Fibroblast of lung (primary cell): Measurements from ENCODE around the gene PDIA2. TPM values are rescaled to one million over a fixed set of nuclear protein-coding genes. Genes with fewer than 3 reads are reported as not detected.

ENCODE experiments used
- DNase-seq, 2 donors: peaks; one replicate each; pipeline versions ENCODE4 v3.0.0 to v3.0.0-alpha.2; 2010; ENCODE audit warnings: low read depth in 2 of 2
- H2AFZ ChIP-seq: 2 replicates; pipeline ENCODE4 v1.5.1; 2012; ENCODE audit warnings: low read length, control low read depth, inconsistent platforms
- H3K27ac ChIP-seq: 2 replicates; pipeline ENCODE4 v1.5.1; 2011; ENCODE audit warnings: low read length, control low read depth; ENCODE audit not compliant: insufficient read depth
- H3K27me3 ChIP-seq: 2 replicates; pipeline ENCODE4 v1.5.1; 2011; ENCODE audit warnings: mild to moderate bottlenecking, low read length; ENCODE audit not compliant: control insufficient read depth, insufficient read depth
- H3K36me3 ChIP-seq: 2 replicates; pipeline ENCODE4 v1.5.1; 2011; ENCODE audit warnings: low read length; ENCODE audit not compliant: control insufficient read depth, insufficient read depth
- H3K4me1 ChIP-seq: 2 replicates; pipeline ENCODE4 v1.5.1; 2011; ENCODE audit warnings: low read length; ENCODE audit not compliant: control insufficient read depth, insufficient read depth; ENCODE audit errors: extremely low read depth
- H3K4me2 ChIP-seq: 2 replicates; pipeline ENCODE4 v1.5.1; 2011; ENCODE audit warnings: low read length, control low read depth; ENCODE audit not compliant: insufficient read depth; ENCODE audit errors: extremely low read depth
- H3K4me3 ChIP-seq, 4 experiments: fragments of 200-600 bp in 1 of 4; sonication (generic) in 1 of 4; replicated peaks in 1 of 4; 2 replicates each; pipeline ENCODE4 v1.5.1; 2011 to 2016; ENCODE audit warnings: low read length in 4 of 4, low read depth in 3 of 4, mild to moderate bottlenecking in 3 of 4, control low read depth in 2 of 4, inconsistent platforms in 1 of 4, mixed read lengths in 1 of 4; ENCODE audit not compliant: insufficient read depth in 1 of 4; ENCODE audit errors: control extremely low read depth in 1 of 4
- H3K79me2 ChIP-seq: 2 replicates; pipeline ENCODE4 v1.5.1; 2012; ENCODE audit warnings: mild to moderate bottlenecking, low read length, inconsistent platforms; ENCODE audit not compliant: control insufficient read depth, insufficient read depth
- H3K9ac ChIP-seq: 2 replicates; pipeline ENCODE4 v1.5.1; 2011; ENCODE audit warnings: mild to moderate bottlenecking, low read length, control low read depth; ENCODE audit not compliant: insufficient read depth
- H3K9me3 ChIP-seq: 2 replicates; pipeline ENCODE4 v1.5.1; 2012; ENCODE audit warnings: low read depth, low read length; ENCODE audit not compliant: control insufficient read depth, insufficient read depth
- H4K20me1 ChIP-seq: 2 replicates; pipeline ENCODE4 v1.5.1; 2011; ENCODE audit warnings: low read length; ENCODE audit not compliant: control insufficient read depth, insufficient read depth; ENCODE audit errors: extremely low read depth
- EZH2 ChIP-seq: IDR thresholded peaks from 2 replicates; pipeline ENCODE4 v1.5.1; 2012; ENCODE audit warnings: low read length, control low read depth, mild to moderate bottlenecking; ENCODE audit errors: missing control alignments
- polyA plus RNA-seq, 2 donors: library from polyadenylated mRNA; depleted of rRNA in 1 of 2; stranded (reverse) in 1 of 2; unstranded in 1 of 2; fragments of >200 nt; gene quantifications; 2 replicates each; pipeline ENCODE4 v1.2.1, GENCODE V29; 2011 to 2012; ENCODE audit warnings: missing spikeins in 1 of 2
- total RNA-seq: library from RNA; depleted of rRNA; stranded (reverse); fragments of >200 nt; gene quantifications from 2 replicates; pipeline ENCODE4 v1.2.1, GENCODE V29; 2014
- TF ChIP-seq, protein P1 (sequence below), 2 donors: IDR thresholded peaks in 1 of 2; conservative IDR thresholded peaks in 1 of 2; 1 replicate in 1 of 2; 2 replicates in 1 of 2; pipeline ENCODE4 v1.5.1; 2011 to 2012; ENCODE audit warnings: low read length in 2 of 2, control low read depth in 1 of 2, inconsistent platforms in 1 of 2, low read depth in 1 of 2, mild to moderate bottlenecking in 1 of 2

Gene PDIA2
- total and polyA plus RNA-seq, 2 donors (not counting 1 experiment from before 2014, with no cell fraction given) = 0.06 to 0.33 TPM

DNA sequence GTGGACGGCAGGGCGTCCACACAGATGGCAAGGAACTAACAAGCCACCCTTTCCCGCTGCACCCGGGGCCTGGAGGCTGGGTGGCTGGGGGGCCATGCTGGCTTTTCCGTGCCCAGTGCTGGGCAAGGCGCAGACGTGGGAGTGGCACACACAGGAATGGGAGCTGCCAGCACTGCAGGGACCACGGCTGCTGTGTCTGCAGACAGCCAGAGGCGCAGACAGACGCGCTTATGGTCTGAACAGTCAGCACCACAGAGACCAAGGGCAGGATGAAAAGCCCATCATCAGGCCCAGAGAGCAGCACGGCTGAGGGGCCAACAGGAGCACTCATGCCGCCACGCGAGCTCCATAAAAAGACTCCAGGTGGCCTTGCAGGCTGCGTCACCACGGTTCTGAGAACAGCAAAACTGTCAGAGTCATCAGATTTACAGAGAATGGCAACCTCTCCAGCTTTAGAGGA lies 24.0 kb downstream of the PDIA2 start:
- H3K79me2 ChIP-seq = no peaks in the 10 kb centered on the region
- H3K4me3 ChIP-seq = no peak overlapping the region
- no peak overlapping the region for H3K4me2 ChIP-seq
- H3K27ac ChIP-seq = no peak overlapping the region
- H2AFZ ChIP-seq = no peak overlapping the region
- no peaks in the 10 kb centered on the region for H4K20me1 ChIP-seq
- no peaks in the 10 kb centered on the region for H3K4me1 ChIP-seq
- no peaks in the 10 kb centered on the region for H3K27me3 ChIP-seq
- H3K9ac ChIP-seq = no peak overlapping the region
- no peaks in the 10 kb centered on the region for H3K9me3 ChIP-seq
- no peak for DNase-seq
- H3K36me3 ChIP-seq = peaks cover 12% of the 10 kb centered on the region
- TF ChIP-seq, protein P1, sequence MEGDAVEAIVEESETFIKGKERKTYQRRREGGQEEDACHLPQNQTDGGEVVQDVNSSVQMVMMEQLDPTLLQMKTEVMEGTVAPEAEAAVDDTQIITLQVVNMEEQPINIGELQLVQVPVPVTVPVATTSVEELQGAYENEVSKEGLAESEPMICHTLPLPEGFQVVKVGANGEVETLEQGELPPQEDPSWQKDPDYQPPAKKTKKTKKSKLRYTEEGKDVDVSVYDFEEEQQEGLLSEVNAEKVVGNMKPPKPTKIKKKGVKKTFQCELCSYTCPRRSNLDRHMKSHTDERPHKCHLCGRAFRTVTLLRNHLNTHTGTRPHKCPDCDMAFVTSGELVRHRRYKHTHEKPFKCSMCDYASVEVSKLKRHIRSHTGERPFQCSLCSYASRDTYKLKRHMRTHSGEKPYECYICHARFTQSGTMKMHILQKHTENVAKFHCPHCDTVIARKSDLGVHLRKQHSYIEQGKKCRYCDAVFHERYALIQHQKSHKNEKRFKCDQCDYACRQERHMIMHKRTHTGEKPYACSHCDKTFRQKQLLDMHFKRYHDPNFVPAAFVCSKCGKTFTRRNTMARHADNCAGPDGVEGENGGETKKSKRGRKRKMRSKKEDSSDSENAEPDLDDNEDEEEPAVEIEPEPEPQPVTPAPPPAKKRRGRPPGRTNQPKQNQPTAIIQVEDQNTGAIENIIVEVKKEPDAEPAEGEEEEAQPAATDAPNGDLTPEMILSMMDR (conservative IDR thresholded peaks at IDR 0.05 in 1 of 2, IDR thresholded peaks at IDR 0.05 in 1 of 2; ENCODE audit: low read depth in 1 of 2, low read length in 2 of 2) = no peak
- TF ChIP-seq EZH2 = no peak

DNA sequence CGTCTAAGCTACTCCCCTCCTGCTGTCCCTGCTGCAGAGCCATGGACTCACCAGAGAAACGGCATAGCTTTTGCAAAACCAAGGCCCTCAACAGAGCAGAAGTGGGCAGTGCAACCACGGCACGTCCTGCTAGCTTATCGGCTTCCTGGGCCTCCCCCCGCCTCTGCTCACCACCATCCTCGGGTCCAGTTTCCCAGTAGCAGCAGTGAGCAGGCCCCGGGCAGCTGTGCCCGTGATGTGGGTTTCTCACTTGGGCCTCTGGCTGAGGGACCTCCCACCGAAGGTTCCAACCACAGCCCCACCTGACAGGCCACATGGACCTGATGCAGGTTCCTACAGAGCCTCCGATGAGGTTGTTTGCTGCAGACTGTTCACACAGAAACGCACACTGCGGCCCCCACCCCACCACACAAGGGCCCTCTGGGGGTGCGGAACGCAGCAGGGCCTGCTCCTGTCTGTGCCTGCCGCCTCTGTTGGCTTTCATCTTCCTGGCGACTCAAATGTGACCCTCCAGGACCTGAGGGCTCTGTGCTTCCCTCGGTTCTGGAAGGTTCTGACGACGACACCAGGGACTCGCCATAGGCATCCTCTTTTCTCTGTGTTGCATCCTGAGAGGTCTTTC lies 24.8 kb downstream of the PDIA2 start:
- Histone ChIP-seq H3K4me2 (no peak overlapping the region), H2AFZ (no peak overlapping the region), H3K4me1 (no peaks in the 10 kb centered on the region), H3K9me3 (no peaks in the 10 kb centered on the region), H3K36me3 (peaks cover 11% of the 10 kb centered on the region), H4K20me1 (no peaks in the 10 kb centered on the region), H3K4me3 (no peak overlapping the region), H3K9ac (no peak overlapping the region), H3K27me3 (no peaks in the 10 kb centered on the region), H3K79me2 (no peaks in the 10 kb centered on the region), H3K27ac (no peak overlapping the region)
- TF ChIP-seq, protein P1 (conservative IDR thresholded peaks at IDR 0.05 in 1 of 2, IDR thresholded peaks at IDR 0.05 in 1 of 2; ENCODE audit: low read depth in 1 of 2, low read length in 2 of 2) = no peak
- TF ChIP-seq EZH2 = no peak
- no peak for DNase-seq

DNA sequence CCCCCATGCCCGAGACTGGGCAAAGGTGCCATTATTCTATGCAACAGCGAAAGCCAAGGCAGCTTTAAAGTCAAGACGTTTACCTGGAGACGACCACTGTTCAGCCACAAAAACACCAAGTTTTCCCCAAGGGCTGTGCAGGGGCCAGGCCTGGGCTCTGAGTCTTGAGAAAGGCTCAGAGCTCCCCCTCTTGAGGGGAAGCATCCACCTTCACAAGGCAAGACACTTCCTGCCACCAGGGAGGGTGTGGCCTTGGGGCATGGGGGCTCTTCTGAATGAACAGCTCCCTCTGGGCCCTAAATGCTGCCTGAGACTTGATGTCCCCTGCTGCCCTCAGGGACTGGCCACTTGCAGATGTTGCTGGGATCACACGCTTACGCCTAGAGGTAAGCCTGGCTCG lies 26.5 kb downstream of the PDIA2 start:
- Histone ChIP-seq H3K9me3 (no peaks in the 10 kb centered on the region), H3K4me2 (no peak overlapping the region), H4K20me1 (no peaks in the 10 kb centered on the region), H3K36me3 (peaks cover 7% of the 10 kb centered on the region), H3K9ac (no peak overlapping the region), H3K27ac (no peak overlapping the region), H3K27me3 (no peaks in the 10 kb centered on the region), H3K4me1 (no peaks in the 10 kb centered on the region), H3K4me3 (no peak overlapping the region), H2AFZ (no peak overlapping the region), H3K79me2 (no peaks in the 10 kb centered on the region)
- no peak for TF ChIP-seq EZH2
- TF ChIP-seq, protein P1 (conservative IDR thresholded peaks at IDR 0.05 in 1 of 2, IDR thresholded peaks at IDR 0.05 in 1 of 2; ENCODE audit: low read depth in 1 of 2, low read length in 2 of 2) = no peak
- DNase-seq = no peak
